IPS-11a (cell line): Measurements from ENCODE around the gene MYOM3.

Source experiments
- H3K4me3 ChIP-seq: one replicate; pipeline ENCODE4 v1.5.1; 2013; ENCODE audit warnings: low read depth, low read length, control low read depth

The MYOM3 gene

DNA sequence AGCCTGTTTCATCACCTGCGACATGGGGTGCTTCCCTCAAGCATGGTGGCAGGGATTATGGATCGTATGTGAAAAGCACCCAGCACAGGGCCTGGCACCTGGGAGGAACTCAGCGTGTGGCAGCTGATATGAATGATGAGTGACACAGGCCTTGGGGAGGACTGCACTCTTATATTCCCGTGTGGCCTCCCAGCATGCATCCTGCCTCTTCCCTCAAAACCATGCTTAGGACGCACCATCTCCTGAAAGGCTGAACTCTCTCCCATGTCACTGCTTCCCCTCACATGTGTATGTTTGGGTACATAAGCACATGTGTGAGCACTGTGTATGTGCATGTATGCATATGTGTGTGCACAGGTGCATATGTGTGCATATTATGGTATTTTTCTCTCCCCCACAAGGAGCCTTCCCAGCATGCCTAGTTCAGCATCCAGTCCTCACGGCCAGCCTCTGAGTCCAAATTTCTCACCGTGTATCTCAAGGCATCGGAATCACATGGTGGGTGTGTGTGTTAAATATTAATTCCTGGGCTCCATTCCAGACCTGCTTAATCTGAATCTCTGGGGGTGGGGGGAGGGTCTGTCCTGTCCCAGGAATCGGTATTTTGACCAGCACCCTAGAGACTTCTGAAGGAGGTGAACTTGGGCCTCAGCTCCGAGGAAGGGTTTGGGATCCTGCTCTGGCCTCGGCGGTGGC lies 12.8 kb downstream of the MYOM3 start:
- H3K4me3 ChIP-seq = no peak overlapping the region

DNA sequence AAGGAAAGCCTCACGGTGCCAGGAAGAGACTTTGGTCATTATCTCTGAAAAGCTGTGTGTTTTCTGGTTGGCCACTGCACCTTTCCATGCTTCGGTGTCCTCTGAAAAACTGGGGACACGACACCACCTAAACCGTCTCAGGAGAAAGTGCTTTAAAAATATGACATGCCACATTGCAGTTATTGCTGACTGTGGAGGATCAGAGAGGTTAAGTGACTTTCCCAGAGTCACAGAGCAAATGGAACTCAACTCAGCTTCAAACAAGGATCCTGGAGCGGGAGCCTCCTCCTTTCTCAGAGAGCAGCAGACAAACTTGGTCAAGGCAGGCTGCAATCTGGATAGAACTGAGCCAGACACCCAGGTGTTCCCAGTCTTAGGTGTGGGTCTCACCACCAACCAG lies 13.8 kb downstream of the MYOM3 start:
- H3K4me3 ChIP-seq = no peak overlapping the region

DNA sequence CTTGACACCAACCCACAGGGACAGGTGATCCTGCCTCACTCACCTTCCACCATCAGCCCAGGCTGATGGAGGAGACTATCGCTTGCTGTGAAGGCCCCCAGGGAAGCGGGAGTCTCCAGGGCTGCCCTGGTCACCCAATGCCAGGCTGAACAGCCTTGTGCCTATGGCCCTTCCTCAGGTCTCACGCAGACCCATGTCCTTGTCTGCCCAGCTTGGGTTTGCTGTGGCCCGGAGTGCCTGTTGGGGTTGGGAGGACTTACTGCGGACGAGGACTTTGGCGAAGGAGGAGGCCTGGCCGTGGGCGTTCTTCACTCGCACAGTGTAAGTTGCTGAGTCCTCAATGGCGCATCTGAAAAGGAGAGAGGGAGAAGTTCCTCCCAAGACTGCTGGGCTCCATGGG lies 14.3 kb downstream of the MYOM3 start:
- H3K4me3 ChIP-seq = no peak overlapping the region

DNA sequence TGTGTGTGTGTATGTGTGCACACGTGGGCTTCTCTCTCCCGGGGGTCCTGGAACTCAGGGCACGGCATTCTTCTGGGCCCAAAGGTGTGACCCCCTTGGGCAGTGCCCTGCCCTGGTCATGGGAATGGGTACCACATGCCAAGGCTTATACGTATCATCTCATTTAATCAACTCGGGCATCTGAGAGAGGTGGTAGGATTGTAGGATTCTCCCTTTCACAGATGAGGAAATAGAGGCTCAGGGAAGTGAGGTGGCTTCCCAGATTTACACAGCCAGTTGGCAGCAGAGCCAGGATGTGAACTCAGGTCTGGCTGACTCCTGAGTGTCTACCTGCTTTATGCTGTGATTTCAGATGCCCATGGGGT lies 15.2 kb downstream of the MYOM3 start:
- H3K4me3 ChIP-seq = no peak overlapping the region

DNA sequence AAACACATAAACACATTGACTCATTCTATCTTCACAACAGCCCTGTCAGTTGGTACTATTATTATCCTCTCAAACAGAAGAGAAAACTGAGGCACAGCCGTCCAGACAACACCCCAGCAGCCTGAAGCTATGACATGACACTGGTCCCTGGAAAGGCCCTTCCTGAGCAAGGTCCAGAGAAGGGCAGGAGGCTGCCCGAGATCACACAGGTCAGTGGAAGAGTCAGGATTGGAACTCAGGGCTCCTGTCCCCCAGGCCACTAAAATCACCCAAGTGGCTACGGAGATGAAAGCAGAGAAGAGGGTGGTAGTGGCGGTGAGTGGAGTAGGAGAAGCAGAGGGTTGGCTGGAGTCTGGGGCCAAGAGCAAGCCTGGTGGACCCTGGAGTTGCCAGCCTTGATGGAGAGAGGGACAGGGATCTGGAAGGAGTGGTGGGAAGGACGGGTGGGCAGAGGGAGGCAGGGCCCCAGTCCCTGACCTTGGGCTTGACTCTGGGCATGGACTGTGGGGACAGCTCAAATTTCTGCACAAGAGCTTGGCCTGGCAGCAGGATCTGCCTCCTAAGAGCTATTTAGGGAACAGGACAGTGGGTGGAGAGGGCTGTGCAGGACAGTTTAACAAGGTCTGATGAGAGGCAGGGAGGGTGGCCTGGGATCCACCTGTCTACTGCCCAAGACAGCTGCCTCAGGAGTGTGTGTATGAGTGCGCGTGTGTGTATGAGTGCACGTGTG lies 15.8 kb downstream of the MYOM3 start:
- H3K4me3 ChIP-seq = no peak overlapping the region

DNA sequence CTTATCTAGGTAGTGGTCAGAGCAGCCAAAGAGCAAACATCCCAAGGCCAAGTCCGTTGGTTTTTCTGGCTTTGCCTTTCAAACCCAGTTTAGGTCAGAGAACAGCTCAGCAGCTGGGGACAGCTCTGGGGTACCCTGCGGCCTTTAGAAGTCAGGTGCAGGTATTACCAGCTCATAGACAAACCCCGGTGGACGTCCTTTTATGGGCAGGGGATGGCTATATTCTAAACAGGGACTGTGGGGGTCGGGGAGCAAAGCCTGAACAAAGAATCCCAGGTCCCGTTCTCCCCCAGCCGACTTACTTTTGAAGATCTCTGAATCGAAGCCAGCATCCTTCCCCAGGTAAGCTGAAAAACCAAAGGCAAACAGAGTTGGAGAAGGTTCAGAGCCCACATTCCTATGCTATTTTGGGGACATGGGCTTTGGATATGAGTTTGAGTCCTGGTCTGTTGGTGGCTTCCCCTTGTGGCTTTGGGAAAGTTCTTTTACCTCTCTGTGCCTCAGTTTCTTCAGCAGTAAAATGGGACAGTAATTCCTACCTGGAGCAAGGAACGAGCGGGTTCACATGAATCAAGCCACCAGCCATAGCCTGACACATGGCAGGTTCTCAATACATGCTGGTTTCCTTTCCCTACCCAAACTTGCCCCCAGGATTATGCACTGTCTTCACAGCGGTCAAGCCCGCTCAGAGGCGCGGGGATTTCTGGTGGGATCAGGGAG lies 16.6 kb downstream of the MYOM3 start:
- no peak overlapping the region for H3K4me3 ChIP-seq

DNA sequence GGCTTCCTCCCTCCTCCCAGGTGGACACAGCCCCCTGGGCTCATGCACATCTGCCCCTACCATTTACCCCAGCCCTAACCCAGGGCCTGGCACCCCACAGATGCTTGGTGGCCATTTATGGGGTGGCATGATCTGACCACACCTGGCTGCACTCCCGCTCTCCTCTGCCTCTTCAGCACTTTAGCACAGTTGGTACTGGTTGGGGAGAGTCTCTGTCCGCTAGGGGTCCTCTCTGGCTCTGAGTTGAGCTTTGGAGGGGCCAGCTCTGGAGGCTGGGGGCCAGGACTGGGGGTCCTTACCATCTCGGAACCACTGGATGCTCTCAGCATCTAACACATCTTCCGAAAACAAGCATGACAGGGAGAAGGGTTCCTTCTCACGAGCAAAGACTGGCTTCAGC lies 17.4 kb downstream of the MYOM3 start:
- no peak overlapping the region for H3K4me3 ChIP-seq

DNA sequence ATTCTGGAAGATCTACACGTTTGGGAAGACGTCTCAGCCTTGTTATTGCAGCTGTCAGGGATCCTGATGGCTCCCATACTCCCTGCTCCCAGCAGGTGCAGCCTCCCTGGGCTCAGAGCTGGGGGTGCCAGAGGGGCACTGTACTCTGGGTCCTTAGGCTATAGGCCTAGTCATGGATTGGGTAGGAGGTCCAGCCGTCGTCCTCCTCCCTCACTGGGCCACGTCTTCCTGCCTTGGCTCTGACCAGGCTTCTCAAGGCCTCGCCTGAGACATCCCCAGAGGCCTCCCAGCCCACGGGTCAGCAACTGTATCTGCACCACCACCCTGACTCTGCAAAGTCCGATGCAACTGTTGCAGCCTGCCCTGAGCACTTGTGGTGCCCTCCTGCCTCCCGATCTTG lies 18.2 kb downstream of the MYOM3 start:
- no peak overlapping the region for H3K4me3 ChIP-seq

DNA sequence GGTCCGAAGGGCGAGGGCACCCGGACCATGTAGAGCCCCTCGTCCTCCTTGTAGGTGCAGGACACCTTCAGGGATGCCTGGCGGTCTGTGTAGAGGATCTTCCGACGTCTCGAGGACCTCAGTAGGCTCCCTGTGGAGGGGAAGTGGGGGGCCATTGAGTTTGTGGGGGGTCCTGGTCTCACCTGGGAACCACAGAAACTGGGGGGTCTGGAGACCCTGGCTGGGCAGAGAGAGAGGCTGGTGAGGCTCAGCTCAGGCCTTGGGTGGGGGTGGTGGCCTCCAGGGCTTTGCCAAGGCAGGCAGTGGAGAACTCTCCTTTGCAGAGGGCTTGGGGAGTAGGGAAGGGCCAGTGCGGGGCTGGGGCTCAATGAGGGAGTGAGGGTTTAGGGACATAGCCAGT lies 19.0 kb downstream of the MYOM3 start:
- H3K4me3 ChIP-seq = no peak overlapping the region

DNA sequence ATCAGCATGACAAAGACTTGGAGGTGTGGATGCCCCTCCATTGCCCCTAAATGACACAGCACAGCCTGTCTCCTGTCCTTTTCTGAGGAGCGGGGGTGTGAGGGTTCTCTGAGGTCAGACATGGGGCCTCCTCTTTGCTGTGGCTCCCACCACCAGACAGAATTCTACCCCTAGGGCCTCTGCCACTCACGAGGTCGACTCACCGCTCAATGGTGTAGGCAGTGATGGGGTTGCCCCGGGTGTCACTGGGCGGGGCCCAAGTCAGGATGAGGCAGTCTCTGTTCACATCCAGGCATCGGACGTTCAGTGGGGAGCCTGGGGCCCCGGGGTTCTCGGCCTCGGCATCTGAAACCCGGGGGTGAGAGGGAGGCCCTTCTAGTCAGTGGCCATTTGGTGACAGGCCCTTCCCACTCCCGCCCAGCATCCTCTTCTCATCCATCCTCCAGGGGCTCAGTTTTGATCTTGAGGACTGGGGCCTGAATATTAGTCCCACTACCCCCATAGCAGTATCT lies 19.9 kb downstream of the MYOM3 start:
- no peak overlapping the region for H3K4me3 ChIP-seq

DNA sequence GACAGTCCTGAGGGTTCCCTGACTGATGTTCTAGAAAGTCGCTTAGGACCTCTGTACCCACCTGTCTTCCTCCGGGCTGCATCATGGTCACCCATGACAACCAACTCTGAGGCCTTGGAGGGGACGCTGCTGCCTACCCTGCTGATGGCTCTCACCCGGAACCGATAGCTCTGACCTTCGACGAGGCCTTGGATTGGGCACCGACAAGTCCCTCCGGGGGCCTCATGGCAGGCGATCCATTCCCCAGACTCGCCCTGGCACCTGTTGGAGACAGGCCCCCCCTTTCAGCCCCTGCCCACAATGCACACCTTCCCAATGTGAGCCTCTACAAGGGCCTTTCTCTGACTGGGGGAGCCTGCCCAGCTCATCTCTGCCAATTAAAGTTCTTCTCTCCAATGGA lies 21.2 kb downstream of the MYOM3 start:
- H3K4me3 ChIP-seq = no peak overlapping the region

DNA sequence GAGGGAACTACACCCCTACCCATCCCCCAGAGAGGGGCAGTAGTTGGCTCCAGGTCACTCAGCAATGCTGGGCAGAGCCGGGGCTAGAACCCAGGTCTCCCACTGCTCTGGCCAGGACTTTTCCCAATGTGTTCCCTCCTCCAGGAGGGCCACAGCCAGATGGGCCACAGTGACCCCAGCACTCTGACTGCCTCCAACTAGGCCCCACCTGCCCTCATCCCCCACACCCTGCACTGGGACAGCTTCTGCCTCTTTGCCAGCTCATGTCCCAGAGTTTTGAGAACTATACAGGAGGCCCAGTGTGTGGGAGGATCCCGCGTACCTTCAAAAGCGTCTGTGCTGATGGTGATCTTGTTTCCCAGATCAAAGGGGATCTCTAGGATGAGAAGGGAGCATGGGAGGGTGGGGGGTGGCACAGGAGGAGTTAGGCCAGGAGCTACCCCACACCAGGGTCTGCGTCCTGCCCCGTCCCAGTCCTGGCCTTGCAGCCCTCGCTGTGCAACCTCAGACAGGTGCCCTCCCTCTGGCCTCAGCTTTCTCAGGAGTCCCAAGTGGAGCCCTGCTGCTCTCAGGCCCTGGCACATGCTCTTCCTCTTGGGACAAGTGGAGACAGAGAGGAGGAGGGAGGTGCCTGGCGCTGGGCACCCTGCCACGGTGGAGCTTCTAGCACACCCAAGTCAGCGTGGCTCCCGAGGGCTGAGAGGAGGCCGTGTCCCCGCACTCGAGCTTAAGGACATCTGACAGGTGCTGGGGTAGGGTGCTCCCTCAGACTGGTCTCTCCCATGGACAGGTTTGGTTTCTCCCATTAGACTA lies 22.0 kb downstream of the MYOM3 start:
- H3K4me3 ChIP-seq = no peak overlapping the region

DNA sequence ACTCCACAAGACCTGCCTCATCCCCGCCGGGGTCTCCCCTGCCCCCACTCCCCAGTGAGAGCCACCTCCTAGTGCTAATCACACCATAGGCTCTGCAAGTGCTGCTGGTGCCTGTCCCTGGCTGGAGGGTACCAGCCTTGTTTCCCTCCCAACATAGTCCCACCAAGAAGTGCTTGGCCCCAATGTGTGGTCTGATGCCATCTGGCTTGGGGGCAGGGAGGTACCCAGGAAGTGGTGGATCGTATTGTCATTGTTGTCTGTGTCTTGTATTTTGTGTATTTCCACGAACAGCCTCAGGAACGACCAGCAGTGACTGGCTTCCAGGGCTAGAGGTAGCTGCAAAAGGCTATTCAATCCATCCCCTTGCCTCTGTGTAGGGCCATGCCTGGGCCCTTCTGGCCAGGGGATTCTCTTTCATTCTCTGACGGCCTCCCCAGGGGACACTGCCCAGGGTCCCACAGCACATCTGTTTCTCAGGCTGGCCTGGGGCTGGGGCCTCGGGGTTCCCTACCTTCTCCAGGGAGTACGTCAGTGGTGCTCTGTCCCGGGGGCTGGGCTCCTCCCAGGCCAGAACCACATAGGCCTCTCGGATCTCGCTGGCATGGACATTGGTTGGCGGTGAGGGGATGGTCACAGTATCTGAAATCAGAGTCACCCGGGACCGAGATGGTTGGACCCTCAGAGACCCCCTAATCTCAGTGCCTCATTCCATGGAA lies 22.8 kb downstream of the MYOM3 start:
- H3K4me3 ChIP-seq = no peak overlapping the region

DNA sequence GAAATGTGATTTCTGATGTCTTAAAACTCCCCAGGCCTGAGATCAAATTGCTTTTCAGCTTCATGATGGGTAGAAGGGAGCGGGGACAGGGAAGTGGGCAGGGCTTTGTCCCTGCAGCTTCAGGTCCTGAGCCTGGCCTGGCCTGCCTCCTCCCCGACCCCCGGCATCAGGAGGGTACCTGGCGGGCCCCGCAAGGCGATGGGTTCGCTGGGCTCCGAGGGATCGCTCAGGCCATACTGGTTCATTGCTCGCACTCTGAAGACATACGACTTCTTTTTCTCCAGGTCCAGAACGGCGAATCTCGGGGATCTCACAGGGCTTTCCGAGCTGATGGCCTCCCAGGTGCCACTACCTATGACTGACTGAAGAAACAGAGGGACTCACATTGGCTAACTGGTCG lies 25.5 kb downstream of the MYOM3 start:
- H3K4me3 ChIP-seq = no peak overlapping the region

DNA sequence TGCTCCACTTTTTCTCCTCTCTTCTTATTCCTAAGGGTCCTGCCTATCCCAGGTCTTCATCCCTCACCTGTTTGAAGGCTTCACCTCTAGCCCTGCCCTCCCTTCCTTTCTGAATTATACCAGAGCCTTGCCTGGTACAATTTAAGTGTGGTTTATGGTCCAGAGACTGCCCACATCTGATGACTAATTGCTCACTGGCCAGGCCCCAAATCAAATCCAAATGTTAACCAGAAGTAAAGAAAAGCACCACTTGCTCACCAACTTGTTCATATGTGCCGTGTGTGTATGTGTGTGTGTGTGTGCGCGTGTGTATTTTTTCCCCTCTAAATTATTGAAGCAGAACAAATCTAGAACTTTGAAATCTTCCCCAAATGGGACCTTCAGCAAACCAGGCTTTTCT lies 26.4 kb downstream of the MYOM3 start:
- no peak overlapping the region for H3K4me3 ChIP-seq

DNA sequence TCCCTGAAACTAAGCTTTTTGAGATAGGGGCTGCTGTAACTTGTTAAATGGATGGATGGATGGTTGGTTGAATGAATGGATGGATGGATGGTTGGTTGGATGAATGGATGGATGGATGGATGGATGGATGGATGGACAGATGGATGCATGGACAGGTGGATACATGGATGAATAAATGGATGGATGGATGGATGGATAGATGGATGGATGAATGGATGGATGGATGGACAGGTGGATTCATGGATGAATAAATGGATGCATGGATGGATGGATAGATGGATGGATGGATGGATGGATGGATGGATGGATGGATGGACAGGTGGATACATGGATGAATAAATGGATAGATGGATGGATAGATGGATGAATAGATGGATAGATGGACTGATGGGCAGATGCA lies 26.9 kb downstream of the MYOM3 start:
- H3K4me3 ChIP-seq = no peak overlapping the region

DNA sequence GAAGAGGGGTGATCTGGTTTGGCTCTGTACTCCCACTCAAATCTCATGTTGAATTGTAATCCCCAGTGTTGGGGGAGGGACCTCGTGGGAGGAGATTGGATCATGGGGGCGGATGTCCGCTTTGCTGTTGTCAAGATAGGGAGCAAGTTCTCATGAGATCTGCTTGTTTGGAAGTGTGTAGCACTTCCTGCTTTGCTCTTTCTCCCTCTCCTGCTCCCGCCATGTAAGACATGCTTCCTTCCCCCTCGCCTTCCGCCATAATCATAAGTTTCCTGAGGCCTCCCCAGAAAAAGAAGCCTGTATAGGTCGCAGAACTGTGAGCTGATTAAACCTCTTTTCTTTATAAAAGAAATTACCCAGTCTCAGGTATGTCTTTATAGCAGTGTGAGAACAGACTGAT lies 27.9 kb downstream of the MYOM3 start:
- no peak overlapping the region for H3K4me3 ChIP-seq

DNA sequence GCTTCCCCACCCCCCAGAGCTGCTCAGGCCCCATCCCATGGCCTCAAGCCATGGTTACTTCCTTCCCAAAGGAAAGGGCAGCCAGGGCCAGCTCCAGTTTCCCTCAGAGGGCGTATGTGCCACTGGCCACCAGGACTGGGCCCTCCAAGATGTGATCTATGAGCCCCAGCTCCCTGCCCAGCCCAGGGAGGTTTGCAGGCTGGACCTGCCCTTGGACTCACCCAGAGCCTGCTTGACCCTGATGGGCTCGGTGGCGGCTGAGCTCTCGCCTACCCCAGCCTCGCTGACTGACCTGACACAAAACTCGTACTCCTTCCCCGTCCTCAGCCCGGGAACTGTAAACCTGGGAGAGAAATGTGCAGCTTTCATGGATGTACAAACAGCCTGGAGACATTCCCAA lies 29.6 kb downstream of the MYOM3 start:
- no peak overlapping the region for H3K4me3 ChIP-seq

DNA sequence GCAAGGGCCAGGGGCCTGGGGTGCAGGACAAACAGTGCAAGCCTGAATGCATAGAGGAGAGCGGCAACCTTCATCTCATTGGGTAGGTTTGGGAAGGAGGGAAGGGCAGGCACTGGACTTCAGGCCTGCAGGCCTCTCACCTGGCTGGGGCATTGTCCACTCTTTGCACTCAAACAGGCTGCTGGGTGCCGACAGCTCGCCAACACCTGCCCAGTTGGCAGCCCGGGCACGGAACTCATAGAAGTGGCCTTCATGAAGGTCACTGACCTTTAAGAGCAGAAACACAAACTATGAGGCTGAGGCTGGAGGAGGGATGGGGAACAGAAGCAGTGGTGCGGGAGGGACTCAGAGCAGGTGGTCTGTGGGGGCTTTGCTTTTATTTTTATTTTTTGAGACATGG lies 30.7 kb downstream of the MYOM3 start:
- no peak overlapping the region for H3K4me3 ChIP-seq

DNA sequence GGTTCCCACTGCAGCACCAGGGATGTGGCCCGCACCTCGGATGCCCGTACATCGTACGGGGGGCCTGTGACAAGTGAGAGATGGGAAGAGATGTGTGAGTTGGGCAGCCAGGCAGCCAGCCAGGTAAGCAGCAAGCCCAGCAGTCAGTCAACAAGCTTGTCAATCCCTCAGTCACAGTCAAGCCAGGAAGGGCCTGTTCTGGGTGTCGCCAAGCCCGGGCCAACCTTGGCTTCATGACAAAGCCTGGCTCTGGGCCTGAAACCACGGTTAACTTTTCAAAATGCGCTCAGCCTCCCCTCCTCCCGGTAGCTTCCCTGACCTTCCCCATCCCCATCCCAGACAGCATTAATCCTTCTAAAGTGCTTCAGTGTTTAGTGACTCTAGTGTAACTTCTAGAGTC lies 31.8 kb downstream of the MYOM3 start:
- no peak overlapping the region for H3K4me3 ChIP-seq
